ENCODE measurements around the gene COG5.

DNA sequence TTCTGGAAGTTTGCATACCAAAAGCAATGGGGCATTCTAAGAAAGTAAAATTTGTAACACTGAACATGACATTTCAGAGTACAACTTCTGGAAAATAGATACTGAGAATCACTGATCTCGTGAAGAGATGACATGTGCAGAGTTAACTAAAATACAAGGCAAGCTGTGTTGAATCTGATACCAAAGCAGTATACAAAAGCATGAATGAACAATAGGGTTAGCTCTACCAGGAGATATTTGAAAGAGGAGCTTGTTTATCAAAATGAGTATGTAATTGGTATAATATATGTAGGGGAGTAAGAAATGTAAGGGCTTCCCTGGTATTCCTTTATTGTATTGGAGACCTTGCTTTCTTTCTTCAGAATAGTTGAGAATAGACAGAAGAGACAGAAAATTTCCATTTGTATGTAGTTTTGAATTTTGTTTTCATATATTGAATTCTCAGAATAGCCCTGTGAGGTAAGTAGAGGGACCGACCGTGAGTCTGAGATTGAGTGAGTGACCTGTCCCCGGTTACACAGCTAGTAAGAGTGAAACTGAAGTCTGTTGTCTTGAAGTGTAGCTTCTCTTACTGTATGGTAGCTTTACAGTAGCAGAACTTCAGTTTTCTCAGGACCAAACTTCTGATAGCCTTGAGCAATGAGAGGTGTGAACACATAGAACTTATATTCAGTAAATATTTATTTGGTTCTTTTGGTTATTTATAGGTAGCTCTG, 389.9 kb downstream of the COG5 start:
- TF ChIP-seq, protein P1, sequence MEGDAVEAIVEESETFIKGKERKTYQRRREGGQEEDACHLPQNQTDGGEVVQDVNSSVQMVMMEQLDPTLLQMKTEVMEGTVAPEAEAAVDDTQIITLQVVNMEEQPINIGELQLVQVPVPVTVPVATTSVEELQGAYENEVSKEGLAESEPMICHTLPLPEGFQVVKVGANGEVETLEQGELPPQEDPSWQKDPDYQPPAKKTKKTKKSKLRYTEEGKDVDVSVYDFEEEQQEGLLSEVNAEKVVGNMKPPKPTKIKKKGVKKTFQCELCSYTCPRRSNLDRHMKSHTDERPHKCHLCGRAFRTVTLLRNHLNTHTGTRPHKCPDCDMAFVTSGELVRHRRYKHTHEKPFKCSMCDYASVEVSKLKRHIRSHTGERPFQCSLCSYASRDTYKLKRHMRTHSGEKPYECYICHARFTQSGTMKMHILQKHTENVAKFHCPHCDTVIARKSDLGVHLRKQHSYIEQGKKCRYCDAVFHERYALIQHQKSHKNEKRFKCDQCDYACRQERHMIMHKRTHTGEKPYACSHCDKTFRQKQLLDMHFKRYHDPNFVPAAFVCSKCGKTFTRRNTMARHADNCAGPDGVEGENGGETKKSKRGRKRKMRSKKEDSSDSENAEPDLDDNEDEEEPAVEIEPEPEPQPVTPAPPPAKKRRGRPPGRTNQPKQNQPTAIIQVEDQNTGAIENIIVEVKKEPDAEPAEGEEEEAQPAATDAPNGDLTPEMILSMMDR (IDR thresholded peaks at IDR 0.05): no peak
- no peak for TF ChIP-seq POLR2A (IDR thresholded peaks at IDR 0.05)

All from right lobe of liver (tissue), 4 donors.